Coronary artery (tissue), 2 donors: ENCODE results near the gene MIOX.

Experiments used
- DNase-seq: peaks from one replicate; pipeline ENCODE4 v3.0.0-alpha.2; 2017; ENCODE audit warnings: low spot score
- H3K27ac ChIP-seq, 2 donors: fragments of 200-600 bp; sonication (generic); one replicate each; pipeline ENCODE4 v1.5.1; 2016 to 2019
- H3K4me3 ChIP-seq: fragments of 200-600 bp; sonication (generic); 2 replicates; pipeline ENCODE4 v1.5.1; 2016; ENCODE audit warnings: mild to moderate bottlenecking, moderate library complexity
- TF ChIP-seq, protein P1 (sequence below): fragments of 200-600 bp; sonication (generic); IDR thresholded peaks from one replicate; pipeline ENCODE4 v1.5.1; 2019; ENCODE audit warnings: antibody characterized with exemption

MIOX gene

DNA sequence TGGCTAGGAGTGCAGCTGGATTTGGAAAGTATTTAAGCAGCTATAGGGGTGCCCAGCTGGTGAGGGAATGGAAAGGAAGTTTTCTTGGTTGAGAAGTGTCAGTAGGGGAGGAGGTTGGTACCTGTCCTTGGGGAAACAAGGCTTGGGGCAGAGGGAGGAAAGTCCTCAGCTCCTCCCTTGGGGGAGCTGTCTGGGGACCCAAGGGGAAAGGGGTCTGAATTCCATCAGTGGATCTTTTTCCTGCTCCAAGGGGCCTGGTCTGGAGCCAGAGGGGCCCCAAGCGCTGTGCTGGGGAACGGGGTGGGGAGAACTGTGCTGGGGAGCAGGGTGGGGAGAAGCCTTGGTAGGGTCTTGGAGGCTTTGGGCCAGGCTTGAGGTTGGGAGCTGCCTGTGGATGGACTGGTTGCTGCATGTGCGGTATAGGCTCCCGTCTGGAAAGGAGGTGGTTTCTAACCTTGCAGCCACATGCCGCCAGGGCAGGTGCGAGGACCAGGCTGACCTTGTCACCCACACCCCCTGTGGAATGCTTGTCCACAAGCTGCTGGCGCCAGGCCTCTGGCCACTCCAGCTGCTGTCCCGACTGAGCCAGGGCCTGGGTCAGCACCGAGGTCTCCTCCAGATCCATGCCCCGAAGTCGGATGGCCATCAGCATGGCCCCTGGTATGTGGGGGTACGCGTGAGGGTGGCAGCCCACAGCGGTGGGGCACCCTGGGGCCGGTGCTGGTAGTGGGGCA is 42.2 kb downstream of the MIOX start:
- DNase-seq = peak; percentile 78
- Histone ChIP-seq H3K4me3 (peak overlapping the region; percentile 83), H3K27ac (peak overlapping the region in 1 of 2 donors; percentile 98)
- TF ChIP-seq, protein P1, sequence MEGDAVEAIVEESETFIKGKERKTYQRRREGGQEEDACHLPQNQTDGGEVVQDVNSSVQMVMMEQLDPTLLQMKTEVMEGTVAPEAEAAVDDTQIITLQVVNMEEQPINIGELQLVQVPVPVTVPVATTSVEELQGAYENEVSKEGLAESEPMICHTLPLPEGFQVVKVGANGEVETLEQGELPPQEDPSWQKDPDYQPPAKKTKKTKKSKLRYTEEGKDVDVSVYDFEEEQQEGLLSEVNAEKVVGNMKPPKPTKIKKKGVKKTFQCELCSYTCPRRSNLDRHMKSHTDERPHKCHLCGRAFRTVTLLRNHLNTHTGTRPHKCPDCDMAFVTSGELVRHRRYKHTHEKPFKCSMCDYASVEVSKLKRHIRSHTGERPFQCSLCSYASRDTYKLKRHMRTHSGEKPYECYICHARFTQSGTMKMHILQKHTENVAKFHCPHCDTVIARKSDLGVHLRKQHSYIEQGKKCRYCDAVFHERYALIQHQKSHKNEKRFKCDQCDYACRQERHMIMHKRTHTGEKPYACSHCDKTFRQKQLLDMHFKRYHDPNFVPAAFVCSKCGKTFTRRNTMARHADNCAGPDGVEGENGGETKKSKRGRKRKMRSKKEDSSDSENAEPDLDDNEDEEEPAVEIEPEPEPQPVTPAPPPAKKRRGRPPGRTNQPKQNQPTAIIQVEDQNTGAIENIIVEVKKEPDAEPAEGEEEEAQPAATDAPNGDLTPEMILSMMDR = no peak

DNA sequence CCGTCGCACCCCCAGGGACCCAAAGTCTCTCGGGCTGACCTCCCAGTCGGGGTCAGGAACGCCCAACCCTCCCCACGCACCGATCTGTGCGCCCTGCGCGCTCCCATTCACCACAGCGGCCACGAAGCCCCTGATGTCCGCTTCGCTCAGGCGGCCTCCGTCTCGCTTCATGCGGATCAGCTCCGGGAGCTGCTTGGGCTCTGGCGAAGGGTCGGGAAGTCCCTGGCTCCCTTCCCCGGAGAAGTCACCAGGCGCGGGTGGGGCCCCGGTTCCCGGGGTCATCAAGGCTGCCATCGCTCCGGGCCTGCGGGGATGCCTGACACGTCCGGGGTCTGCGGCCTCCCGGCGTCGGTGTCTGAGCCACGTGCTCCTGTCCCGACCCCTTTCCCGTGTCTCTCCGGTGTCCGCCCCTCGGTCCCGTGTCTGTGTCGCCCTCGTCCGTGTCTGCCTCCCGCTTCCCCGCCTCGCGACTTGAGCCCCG is 42.8 kb downstream of the MIOX start:
- Histone ChIP-seq H3K4me3 (peak overlapping the region; percentile 83), H3K27ac (peak overlapping the region; percentile 66 to 98)
- TF ChIP-seq, protein P1 = no peak
- peak; percentile 81 for DNase-seq

DNA sequence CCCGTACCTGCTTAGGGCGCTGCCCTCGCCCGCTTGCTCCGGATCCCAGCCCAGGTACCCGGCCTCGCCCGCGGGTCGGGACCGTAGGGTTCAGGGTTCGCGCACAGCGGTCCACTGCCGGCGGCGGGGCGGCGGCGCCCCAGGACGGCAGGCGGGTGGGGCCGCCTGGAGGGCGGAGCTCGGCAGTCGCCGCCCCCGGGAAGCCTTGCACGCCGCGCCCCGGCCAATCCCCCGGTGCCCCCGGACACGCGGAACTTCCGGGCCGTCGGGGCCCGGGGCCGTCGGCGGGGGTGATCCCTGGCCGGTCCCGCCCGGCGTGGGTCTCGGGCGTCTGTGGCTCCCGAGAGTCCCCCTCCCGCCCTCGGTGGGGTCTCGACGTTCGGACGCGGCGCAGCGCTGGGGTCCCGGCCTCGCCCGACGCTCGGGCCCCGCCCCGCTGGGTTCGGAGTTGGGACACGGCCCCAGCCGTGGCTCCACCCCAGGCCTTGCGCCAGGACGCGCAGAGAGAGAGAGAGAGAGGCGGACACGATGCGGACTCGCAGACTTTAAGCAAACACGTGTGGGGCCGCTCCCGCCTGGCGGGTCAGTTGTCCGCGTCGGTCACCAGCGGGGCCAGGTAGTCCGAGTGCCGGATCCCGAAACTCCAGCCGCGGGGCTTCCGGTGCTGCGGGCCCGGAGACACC is 43.4 kb downstream of the MIOX start, which contains the start of gene TYMP:
TYMP (minus strand) TSS at position 116 of the 683 bp plus-strand sequence. CDS start 303 bp downstream, outside the sequence.
- peak; percentile 87 for DNase-seq
- H3K27ac ChIP-seq = peak within 1 kb of the TSS; percentile 66 to 98
- TF ChIP-seq, protein P1 = no peak
- peak within 1 kb of the TSS; percentile 83 for H3K4me3 ChIP-seq

DNA sequence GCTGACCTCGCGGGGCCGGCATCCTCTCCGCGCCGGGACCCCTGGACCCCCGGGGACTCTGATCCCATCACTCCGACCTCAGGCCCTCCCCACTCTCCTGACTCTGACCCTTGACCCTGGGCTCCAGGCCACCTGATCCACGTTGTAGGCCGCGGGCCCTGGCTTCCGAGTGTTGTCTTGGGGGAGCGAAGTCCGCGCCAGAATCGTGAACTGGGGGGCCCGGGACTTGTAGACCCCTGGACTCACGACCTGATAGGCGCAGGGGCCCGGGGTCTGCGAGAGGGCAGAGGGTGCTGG is 43.9 kb downstream of the MIOX start:
- DNase-seq = peak; percentile 90
- Histone ChIP-seq H3K4me3 (peak overlapping the region; percentile 83), H3K27ac (peak overlapping the region; percentile 66 to 98)
- TF ChIP-seq, protein P1 = no peak

DNA sequence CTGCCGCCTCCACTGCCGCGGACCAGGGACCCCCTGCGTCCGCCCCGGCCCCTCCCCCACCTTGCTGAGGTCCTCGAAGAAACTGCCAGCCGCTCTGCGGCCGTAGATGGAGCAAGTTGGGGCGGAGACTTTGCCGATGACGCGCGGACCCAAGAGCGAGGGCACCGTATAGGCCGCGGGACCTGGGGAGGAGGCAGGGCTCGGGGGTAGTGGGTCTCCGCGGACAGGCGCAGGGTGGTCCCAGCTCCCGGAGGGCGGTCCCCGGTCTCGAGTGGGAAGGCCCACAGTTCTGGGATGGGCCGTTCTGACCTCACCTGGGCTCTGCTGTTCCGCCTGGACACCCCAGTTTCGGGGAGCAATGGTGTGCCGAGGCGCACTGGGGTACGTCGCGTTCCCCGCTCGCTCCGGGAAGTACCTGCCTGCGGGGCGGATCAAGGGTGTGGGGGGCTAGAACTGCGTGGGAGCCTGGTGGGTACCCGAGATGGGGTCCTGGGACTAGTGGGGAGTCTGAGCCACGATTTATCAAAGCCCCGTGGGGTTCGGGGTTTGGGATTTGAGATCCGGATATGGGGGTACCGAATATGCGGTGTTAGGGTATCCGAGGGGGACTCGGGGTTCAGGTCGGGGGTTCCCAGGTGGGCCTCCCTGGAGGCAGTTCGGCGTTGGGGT is 44.4 kb downstream of the MIOX start:
- DNase-seq = no peak
- TF ChIP-seq, protein P1 = no peak
- peak overlapping the region; percentile 83 for H3K4me3 ChIP-seq
- H3K27ac ChIP-seq = peak overlapping the region; percentile 66 to 98

DNA sequence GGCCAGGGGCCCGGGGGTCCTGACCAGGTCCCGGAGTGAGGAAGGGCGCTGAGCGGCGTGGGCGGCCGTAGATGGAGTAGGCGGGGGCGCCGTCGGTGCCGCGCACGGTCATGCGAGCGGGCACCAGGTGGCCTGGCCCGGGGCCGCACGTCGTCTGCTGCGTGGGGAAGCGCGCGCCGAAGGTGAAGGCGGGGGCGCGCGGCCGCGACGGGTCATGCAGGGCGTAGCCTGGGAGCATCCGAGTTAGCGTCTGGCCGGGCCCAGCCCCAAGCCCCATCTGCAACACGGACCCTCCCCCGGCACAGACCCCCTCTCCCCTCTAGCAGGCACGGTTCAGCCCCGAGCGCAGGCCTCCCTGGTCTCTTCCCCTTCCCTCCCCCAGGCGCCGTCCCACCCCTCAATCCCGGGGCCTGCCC is 44.9 kb downstream of the MIOX start:
- peak; percentile 83 for DNase-seq
- Histone ChIP-seq H3K27ac (peak overlapping the region; percentile 66 to 98), H3K4me3 (peak overlapping the region; percentile 83)
- TF ChIP-seq, protein P1 = no peak
